ENCODE data around the gene SLC16A10. TPM values are rescaled to one million over a fixed set of nuclear protein-coding genes. Genes with fewer than 3 reads are reported as not detected.
"Not testable (repeated sequence)": the region's sequence is repeated elsewhere in the genome, so short reads cannot be mapped to it uniquely, and the experiment has no call there.

Gene SLC16A10
- total RNA-seq, 2 donors from 2014 or later, result 6.0 to 7.3 TPM

GRCh38 chr6:111052171-111052570, 35.1 kb upstream of the SLC16A10 start:
- H3K4me1 ChIP-seq, result no peaks in the 10 kb centered on the region
- no peak overlapping the region for H3K9ac ChIP-seq (ENCODE audit: low read depth in 2 of 2, low read length in 2 of 2)
- H3K27ac ChIP-seq, result no peak overlapping the region
- H3K9me3 ChIP-seq, result no peaks in the 10 kb centered on the region
- no peaks in the 10 kb centered on the region for H3K36me3 ChIP-seq
- no peak for DNase-seq
- H3K27me3 ChIP-seq, result no peaks in the 10 kb centered on the region
- H3K4me3 ChIP-seq, result no peak overlapping the region
- intact Hi-C loops (cut with DNase I), result no loop called here
- TF ChIP-seq CTCF (IDR thresholded peaks at IDR 0.05), result no peak

- H3K27me3 ChIP-seq, result no peaks in the 10 kb centered on the region
- H3K9ac ChIP-seq (ENCODE audit: low read depth in 2 of 2, low read length in 2 of 2), result no peak overlapping the region
- H3K4me1 ChIP-seq, result no peaks in the 10 kb centered on the region
- intact Hi-C loops (cut with DNase I), result loop anchor here (2.0 kb wide), 1 partner anchor 154 kb away; no protein-coding TSS in a partner anchor
- DNase-seq, result no peak
- H3K27ac ChIP-seq, result no peak overlapping the region
- no peaks in the 10 kb centered on the region for H3K36me3 ChIP-seq
- no peaks in the 10 kb centered on the region for H3K9me3 ChIP-seq
- TF ChIP-seq CTCF (IDR thresholded peaks at IDR 0.05), result peak; percentile 58
- no peak overlapping the region for H3K4me3 ChIP-seq
These were observed 30.1 kb upstream of the SLC16A10 start for GRCh38 chr6:111057074-111057752.

DNA sequence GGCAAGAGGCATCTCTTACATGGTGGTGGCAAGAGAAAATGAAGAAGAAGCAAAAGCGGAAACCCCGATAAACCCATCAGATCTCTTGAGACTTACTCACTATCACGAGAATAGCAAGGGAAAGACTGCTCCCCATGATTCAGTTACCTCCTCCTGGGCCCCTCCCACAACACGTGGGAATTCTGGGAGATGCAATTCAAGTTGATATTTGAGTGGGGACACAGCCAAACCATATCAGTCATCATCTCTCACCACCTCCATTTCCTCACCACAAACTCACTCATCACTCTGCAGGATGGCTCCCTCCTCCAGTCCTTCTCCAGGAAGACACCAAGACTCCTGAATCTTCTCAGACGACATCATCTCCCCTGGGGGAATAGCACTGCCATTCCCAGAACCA, 25.8 kb upstream of the SLC16A10 start:
- no peak for DNase-seq
- Histone ChIP-seq H3K9ac (ENCODE audit: low read depth in 2 of 2, low read length in 2 of 2) (no peak overlapping the region), H3K36me3 (no peaks in the 10 kb centered on the region), H3K9me3 (no peaks in the 10 kb centered on the region), H3K27me3 (no peaks in the 10 kb centered on the region), H3K4me1 (no peaks in the 10 kb centered on the region), H3K4me3 (no peak overlapping the region), H3K27ac (no peak overlapping the region)
- intact Hi-C loops (cut with DNase I), result no loop called here
- no peak for TF ChIP-seq CTCF (IDR thresholded peaks at IDR 0.05)

DNA sequence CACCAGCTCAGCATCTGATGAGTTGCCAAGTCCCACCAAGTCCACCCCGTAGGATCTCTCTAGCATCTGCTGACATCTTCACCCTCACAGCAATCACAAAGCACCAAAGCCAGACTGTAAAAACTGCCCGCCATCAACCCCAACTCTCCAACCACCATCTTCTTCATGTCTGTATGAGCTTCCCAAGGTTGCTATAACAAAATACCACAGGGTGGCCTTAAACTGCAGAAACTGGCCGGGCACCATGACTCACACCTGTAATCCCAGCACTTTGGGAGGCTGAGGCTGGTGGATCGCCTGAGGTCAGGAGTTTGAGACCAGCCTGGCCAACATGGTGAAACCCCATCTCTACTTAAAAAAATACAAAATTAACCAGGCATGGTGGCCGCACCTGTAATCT, 25.3 kb upstream of the SLC16A10 start:
- DNase-seq; H3K36me3 ChIP-seq; H3K27me3 ChIP-seq; intact Hi-C loops (cut with DNase I); H3K4me3 ChIP-seq; H3K27ac ChIP-seq; H3K4me1 ChIP-seq; H3K9me3 ChIP-seq; H3K9ac ChIP-seq (ENCODE audit: low read depth in 2 of 2, low read length in 2 of 2): not testable (repeated sequence)

DNA sequence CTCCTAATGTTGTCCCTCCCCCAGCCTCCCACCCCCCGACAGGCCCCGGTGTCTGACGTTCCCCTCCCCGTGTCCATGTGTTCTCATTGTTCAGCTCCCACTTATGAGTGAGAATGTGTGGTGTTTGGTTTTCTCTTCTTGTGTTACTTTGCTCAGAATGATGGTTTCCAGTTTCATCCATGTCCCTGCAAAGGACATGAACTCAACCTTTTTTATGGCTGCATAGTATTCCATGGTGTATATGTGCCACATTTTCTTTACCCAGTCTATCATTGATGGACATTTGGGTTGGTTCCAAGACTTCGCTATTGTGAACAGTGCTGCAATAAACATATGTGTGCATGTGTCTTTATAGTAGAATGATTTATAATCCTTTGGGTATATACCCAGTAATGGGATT, 24.4 kb upstream of the SLC16A10 start:
- H3K4me3 ChIP-seq; intact Hi-C loops (cut with DNase I); DNase-seq; H3K9me3 ChIP-seq; H3K4me1 ChIP-seq; H3K9ac ChIP-seq (ENCODE audit: low read depth in 2 of 2, low read length in 2 of 2); H3K27me3 ChIP-seq; H3K27ac ChIP-seq; H3K36me3 ChIP-seq: not testable (repeated sequence)

- DNase-seq, result no peak
- Histone ChIP-seq H3K9me3 (no peaks in the 10 kb centered on the region), H3K9ac (ENCODE audit: low read depth in 2 of 2, low read length in 2 of 2) (no peak overlapping the region), H3K4me1 (no peaks in the 10 kb centered on the region), H3K36me3 (no peaks in the 10 kb centered on the region), H3K27me3 (no peaks in the 10 kb centered on the region), H3K27ac (no peak overlapping the region), H3K4me3 (no peak overlapping the region)
- no peak for TF ChIP-seq CTCF (IDR thresholded peaks at IDR 0.05)
- intact Hi-C loops (cut with DNase I), result no loop called here
These were observed 19.0 kb upstream of the SLC16A10 start for GRCh38 chr6:111068109-111068865.

All from colonic mucosa (tissue), 4 donors.